GM21529 (cell line): Measurements from ENCODE around the gene PTCD2.

Experiments used
- ATAC-seq: cut with Tn5 transposase; IDR thresholded peaks from one replicate; pipeline ENCODE4 v1.9.1; 2021; ENCODE audit not compliant: unreplicated experiment

The PTCD2 gene

GRCh38 chr5:72338689-72339209, 18.6 kb downstream of the PTCD2 start:
- ATAC-seq: no peak

- no peak for ATAC-seq
These were observed 26.2 kb downstream of the PTCD2 start for GRCh38 chr5:72346398-72346797.

- ATAC-seq: no peak
These were observed 27.7 kb downstream of the PTCD2 start for GRCh38 chr5:72347801-72348308.

- no peak for ATAC-seq
These were observed 31.2 kb downstream of the PTCD2 start for GRCh38 chr5:72351376-72351775.

GRCh38 chr5:72352616-72353015, 32.4 kb downstream of the PTCD2 start:
- ATAC-seq: no peak

GRCh38 chr5:72353046-72353445, 32.9 kb downstream of the PTCD2 start:
- ATAC-seq: no peak

- ATAC-seq: no peak
These were observed 35.6 kb downstream of the PTCD2 start for GRCh38 chr5:72355706-72356299.

- ATAC-seq: no peak
These were observed 36.2 kb downstream of the PTCD2 start for GRCh38 chr5:72356361-72356760.

- no peak for ATAC-seq
These were observed 38.8 kb downstream of the PTCD2 start for GRCh38 chr5:72358925-72359324.

GRCh38 chr5:72359886-72360285, 39.7 kb downstream of the PTCD2 start:
- no peak for ATAC-seq

- ATAC-seq: no peak
These were observed 43.1 kb downstream of the PTCD2 start for GRCh38 chr5:72363166-72363802.

GRCh38 chr5:72364171-72364570, 44.0 kb downstream of the PTCD2 start:
- no peak for ATAC-seq

- no peak for ATAC-seq
These were observed 44.8 kb downstream of the PTCD2 start for GRCh38 chr5:72364951-72365350.

GRCh38 chr5:72366324-72366976, 46.3 kb downstream of the PTCD2 start:
- ATAC-seq: peak; percentile 85

- no peak for ATAC-seq
These were observed 48.1 kb downstream of the PTCD2 start for GRCh38 chr5:72368271-72368670.

GRCh38 chr5:72369301-72369700, 49.1 kb downstream of the PTCD2 start:
- no peak for ATAC-seq

GRCh38 chr5:72369711-72370110, 49.5 kb downstream of the PTCD2 start:
- ATAC-seq: no peak

- no peak for ATAC-seq
These were observed 52.2 kb downstream of the PTCD2 start for GRCh38 chr5:72372331-72372730.

- no peak for ATAC-seq
These were observed 52.8 kb downstream of the PTCD2 start for GRCh38 chr5:72372923-72373322.

GRCh38 chr5:72374844-72375243, 54.7 kb downstream of the PTCD2 start:
- no peak for ATAC-seq

GRCh38 chr5:72376381-72376780, 56.2 kb downstream of the PTCD2 start:
- ATAC-seq: no peak
